Mononuclear cell (primary cell): ENCODE measurements around the gene ACTL7B. TPM values are rescaled to one million over a fixed set of nuclear protein-coding genes. Genes with fewer than 3 reads are reported as not detected.

Source experiments
- H3K27me3 ChIP-seq: 2 replicates; pipeline ENCODE4 v1.6.0; 2011; ENCODE audit warnings: low read length, control low read depth; ENCODE audit not compliant: insufficient read depth
- H3K4me1 ChIP-seq: 2 replicates; pipeline ENCODE4 v1.5.1; 2011; ENCODE audit warnings: mild to moderate bottlenecking, low read length, control low read depth; ENCODE audit not compliant: insufficient read depth
- H3K4me3 ChIP-seq: 2 replicates; pipeline ENCODE4 v1.5.1; 2011; ENCODE audit warnings: mild to moderate bottlenecking, low read length, moderate library complexity
- H3K9me3 ChIP-seq: 2 replicates; pipeline ENCODE4 v1.5.1; 2011; ENCODE audit warnings: low read depth, mild to moderate bottlenecking, control low read depth, low read length
- total RNA-seq: library from RNA; depleted of rRNA; stranded (reverse); fragments of >200 nt; gene quantifications from one replicate; pipeline ENCODE4 v1.2.3, GENCODE V29; 2012

ACTL7B gene
- total RNA-seq, 1 donor: under 0.01 TPM

GRCh38 chr9:108882052-108882888 is 26.5 kb upstream of the ACTL7B start:
- no peaks in the 10 kb centered on the region for H3K27me3 ChIP-seq
- H3K4me1 ChIP-seq: no peaks in the 10 kb centered on the region
- no peaks in the 10 kb centered on the region for H3K9me3 ChIP-seq
- no peak overlapping the region for H3K4me3 ChIP-seq

- H3K4me1 ChIP-seq: no peaks in the 10 kb centered on the region
- H3K4me3 ChIP-seq: no peak overlapping the region
Observed at GRCh38 chr9:108880738-108881316, 25.0 kb upstream of the ACTL7B start.

GRCh38 chr9:108877524-108877923 is 21.7 kb upstream of the ACTL7B start:
- H3K27me3 ChIP-seq: no peaks in the 10 kb centered on the region
- H3K4me3 ChIP-seq: no peak overlapping the region
- H3K4me1 ChIP-seq: no peaks in the 10 kb centered on the region
- H3K9me3 ChIP-seq: no peaks in the 10 kb centered on the region

More at GRCh38 chr9:108880738-108881316, 25.0 kb upstream of the ACTL7B start:
- Histone ChIP-seq H3K9me3 (no peaks in the 10 kb centered on the region), H3K27me3 (no peaks in the 10 kb centered on the region)

GRCh38 chr9:108876425-108876824 is 20.6 kb upstream of the ACTL7B start:
- Histone ChIP-seq H3K9me3 (no peaks in the 10 kb centered on the region), H3K4me1 (no peaks in the 10 kb centered on the region), H3K27me3 (no peaks in the 10 kb centered on the region), H3K4me3 (no peak overlapping the region)

GRCh38 chr9:108874058-108874788 is 18.4 kb upstream of the ACTL7B start:
- H3K4me1 ChIP-seq: no peaks in the 10 kb centered on the region

GRCh38 chr9:108869092-108869725 is 13.4 kb upstream of the ACTL7B start:
- Histone ChIP-seq H3K27me3 (no peaks in the 10 kb centered on the region), H3K9me3 (no peaks in the 10 kb centered on the region), H3K4me1 (no peaks in the 10 kb centered on the region), H3K4me3 (no peak overlapping the region)

More at GRCh38 chr9:108874058-108874788, 18.4 kb upstream of the ACTL7B start:
- no peaks in the 10 kb centered on the region for H3K9me3 ChIP-seq
- no peak overlapping the region for H3K4me3 ChIP-seq
- H3K27me3 ChIP-seq: no peaks in the 10 kb centered on the region

GRCh38 chr9:108867829-108868228 is 12.0 kb upstream of the ACTL7B start:
- H3K27me3 ChIP-seq: no peaks in the 10 kb centered on the region
- no peaks in the 10 kb centered on the region for H3K9me3 ChIP-seq
- H3K4me3 ChIP-seq: no peak overlapping the region
- H3K4me1 ChIP-seq: no peaks in the 10 kb centered on the region

- H3K9me3 ChIP-seq: no peaks in the 10 kb centered on the region
- no peaks in the 10 kb centered on the region for H3K27me3 ChIP-seq
- H3K4me3 ChIP-seq: no peak overlapping the region
- no peaks in the 10 kb centered on the region for H3K4me1 ChIP-seq
Observed at GRCh38 chr9:108867116-108867515, 11.3 kb upstream of the ACTL7B start.

- Histone ChIP-seq H3K27me3 (no peaks in the 10 kb centered on the region), H3K4me1 (no peaks in the 10 kb centered on the region), H3K9me3 (no peaks in the 10 kb centered on the region), H3K4me3 (no peak overlapping the region)
Observed at GRCh38 chr9:108866001-108866420, 10.2 kb upstream of the ACTL7B start.

- no peak overlapping the region for H3K4me3 ChIP-seq
- H3K9me3 ChIP-seq: no peaks in the 10 kb centered on the region
- no peaks in the 10 kb centered on the region for H3K4me1 ChIP-seq
- H3K27me3 ChIP-seq: no peaks in the 10 kb centered on the region
Observed at GRCh38 chr9:108865037-108865436, 9.3 kb upstream of the ACTL7B start.

- H3K9me3 ChIP-seq: no peaks in the 10 kb centered on the region
- H3K4me3 ChIP-seq: no peak overlapping the region
- H3K4me1 ChIP-seq: no peaks in the 10 kb centered on the region
- H3K27me3 ChIP-seq: no peaks in the 10 kb centered on the region
Observed at GRCh38 chr9:108864446-108864845, 8.7 kb upstream of the ACTL7B start.

- Histone ChIP-seq H3K9me3 (no peaks in the 10 kb centered on the region), H3K4me1 (no peaks in the 10 kb centered on the region), H3K4me3 (no peak overlapping the region), H3K27me3 (no peaks in the 10 kb centered on the region)
Observed at GRCh38 chr9:108863891-108864290, 8.1 kb upstream of the ACTL7B start.

- no peaks in the 10 kb centered on the region for H3K27me3 ChIP-seq
- no peaks in the 10 kb centered on the region for H3K9me3 ChIP-seq
- no peak within 1 kb of the TSS for H3K4me3 ChIP-seq
- H3K4me1 ChIP-seq: no peaks in the 10 kb centered on the region
Observed at GRCh38 chr9:108861997-108862396, 6.2 kb upstream of the ACTL7B start, which contains the start of gene ACTL7A. Gene ACTL7A (plus strand): TSS chr9:108862266. CDS start chr9:108862323, 57 bp downstream.

GRCh38 chr9:108861464-108861863 is 5.7 kb upstream of the ACTL7B start:
- H3K4me3 ChIP-seq: no peak overlapping the region
- H3K27me3 ChIP-seq: no peaks in the 10 kb centered on the region
- H3K4me1 ChIP-seq: no peaks in the 10 kb centered on the region
- H3K9me3 ChIP-seq: no peaks in the 10 kb centered on the region

- Histone ChIP-seq H3K4me1 (no peaks in the 10 kb centered on the region), H3K9me3 (no peaks in the 10 kb centered on the region), H3K4me3 (no peak overlapping the region), H3K27me3 (no peaks in the 10 kb centered on the region)
Observed at GRCh38 chr9:108860764-108861163, 5.0 kb upstream of the ACTL7B start.
